Skeletal muscle cell (primary cell): ENCODE results near the gene HHEX.
"Not testable (repeated sequence)": the region's sequence is repeated elsewhere in the genome, so short reads cannot be mapped to it uniquely, and the experiment has no call there.

Source experiments
- DNase-seq: peaks from one replicate; pipeline ENCODE4 v3.0.0-alpha.2; 2010; ENCODE audit warnings: low read depth
- H3K4me3 ChIP-seq: 2 replicates; pipeline ENCODE4 v1.5.1; 2011; ENCODE audit warnings: low read depth, mild to moderate bottlenecking, control low read depth, low read length, moderate library complexity

Gene HHEX

GRCh38 chr10:92727141-92727540 is 37.4 kb downstream of the HHEX start:
- no peak overlapping the region for H3K4me3 ChIP-seq
- no peak for DNase-seq

- no peak for DNase-seq
- H3K4me3 ChIP-seq, result no peak overlapping the region
Measured at GRCh38 chr10:92727550-92727949, 37.8 kb downstream of the HHEX start.

GRCh38 chr10:92729886-92730285 is 40.1 kb downstream of the HHEX start:
- no peak overlapping the region for H3K4me3 ChIP-seq
- DNase-seq, result no peak

GRCh38 chr10:92732958-92733357 is 43.2 kb downstream of the HHEX start:
- no peak for DNase-seq
- H3K4me3 ChIP-seq, result no peak overlapping the region

GRCh38 chr10:92734301-92734700 is 44.5 kb downstream of the HHEX start:
- DNase-seq, result no peak
- H3K4me3 ChIP-seq, result no peak overlapping the region

- no peak overlapping the region for H3K4me3 ChIP-seq
- no peak for DNase-seq
Measured at GRCh38 chr10:92735938-92736337, 46.2 kb downstream of the HHEX start.

GRCh38 chr10:92737484-92737883 is 47.7 kb downstream of the HHEX start:
- H3K4me3 ChIP-seq, result no peak overlapping the region
- no peak for DNase-seq

GRCh38 chr10:92740762-92741161 is 51.0 kb downstream of the HHEX start:
- no peak for DNase-seq
- H3K4me3 ChIP-seq, result no peak overlapping the region

- not testable (repeated sequence) for H3K4me3 ChIP-seq, DNase-seq
Measured at GRCh38 chr10:92741741-92742140, 52.0 kb downstream of the HHEX start.

- DNase-seq, result no peak
- no peak overlapping the region for H3K4me3 ChIP-seq
Measured at GRCh38 chr10:92742331-92743228, 52.8 kb downstream of the HHEX start.
